Natural killer cell (primary cell): ENCODE results near the gene WNK2. TPM values are rescaled to one million over a fixed set of nuclear protein-coding genes. Genes with fewer than 3 reads are reported as not detected.
"Not testable (repeated sequence)": the region's sequence is repeated elsewhere in the genome, so short reads cannot be mapped to it uniquely, and the experiment has no call there.

Source experiments
- ATAC-seq, 3 donors: fragments of 150-1000 bp in 2 of 3; fragments of 200-7000 bp in 1 of 3; cut with Tn5 transposase; 1 replicate in 1 of 3; 2 replicates in 2 of 3; pipeline ENCODE4 v1.10.0; 2021; ENCODE audit warnings: mild to moderate bottlenecking in 2 of 3, moderate library complexity in 2 of 3
- DNase-seq, 2 donors: peaks; one replicate each; pipeline versions ENCODE4 v3.0.0 to v3.0.0-alpha.2; 2013 to 2021; ENCODE audit warnings: mixed read lengths in 1 of 2
- H3K27ac ChIP-seq: one replicate; pipeline ENCODE4 v1.5.1; 2013; ENCODE audit warnings: mild to moderate bottlenecking, low read length
- H3K27me3 ChIP-seq: one replicate; pipeline ENCODE4 v1.6.1; 2013; ENCODE audit warnings: low read length; ENCODE audit not compliant: control insufficient read depth, insufficient read depth
- H3K36me3 ChIP-seq: one replicate; pipeline ENCODE4 v1.6.1; 2013; ENCODE audit warnings: low read length; ENCODE audit not compliant: control insufficient read depth, insufficient read depth
- H3K4me1 ChIP-seq: one replicate; pipeline ENCODE4 v1.6.1; 2013; ENCODE audit warnings: low read length; ENCODE audit not compliant: control insufficient read depth, insufficient read depth
- H3K4me3 ChIP-seq: one replicate; pipeline ENCODE4 v1.5.1; 2013; ENCODE audit warnings: low read length
- H3K9me3 ChIP-seq: one replicate; pipeline ENCODE4 v1.6.1; 2013; ENCODE audit warnings: low read length; ENCODE audit not compliant: control insufficient read depth, insufficient read depth
- H3K27ac Mint-ChIP-seq, 2 donors: one replicate each; pipeline ENCODE4 v1.8.0; 2022; ENCODE audit warnings: mild to moderate bottlenecking in 2 of 2, mixed read lengths in 2 of 2, moderate library complexity in 1 of 2
- H3K27me3 Mint-ChIP-seq, 2 donors: one replicate each; pipeline ENCODE4 v1.8.0; 2022; ENCODE audit warnings: low read depth in 2 of 2, mixed read lengths in 2 of 2
- H3K36me3 Mint-ChIP-seq: one replicate; pipeline ENCODE4 v1.8.0; 2022; ENCODE audit warnings: mixed read lengths
- H3K4me1 Mint-ChIP-seq, 2 donors: one replicate each; pipeline ENCODE4 v1.8.0; 2022; ENCODE audit warnings: mixed read lengths in 2 of 2
- H3K4me3 Mint-ChIP-seq: one replicate; pipeline ENCODE4 v1.8.0; 2022; ENCODE audit warnings: mild to moderate bottlenecking, moderate library complexity, mixed read lengths
- H3K9me3 Mint-ChIP-seq, 2 donors: one replicate each; pipeline ENCODE4 v1.8.0; 2022; ENCODE audit warnings: mixed read lengths in 2 of 2
- CTCF ChIP-seq: fragments of 200-600 bp; IDR thresholded peaks from one replicate; pipeline ENCODE4 v1.8.0; 2022; ENCODE audit warnings: antibody characterized with exemption
- WGBS: methylation state at CpG from one replicate; pipeline ENCODE4 v1.1.7; 2013; ENCODE audit warnings: missing lambda C conversion rate; ENCODE audit not compliant: insufficient coverage; 5-methylcytosine and 5-hydroxymethylcytosine counted together
- intact Hi-C: fragments of 100-400 bp; cut with micrococcal nuclease; formaldehyde crosslinking; loops from one replicate; pipeline ENCODE4 v1.14.2; 2022
- total RNA-seq, 4 donors: library from RNA; stranded (reverse); fragments of 120-200 nt in 1 of 4; gene quantifications; one replicate each; pipeline versions ENCODE4 v1.2.3 to v1.2.4, GENCODE V29; 2013 to 2022

WNK2 gene
- total RNA-seq, 3 donors from 2014 or later (not counting 1 experiment from before 2014, with no cell fraction given) = 0.25 TPM; not detected in 2

DNA sequence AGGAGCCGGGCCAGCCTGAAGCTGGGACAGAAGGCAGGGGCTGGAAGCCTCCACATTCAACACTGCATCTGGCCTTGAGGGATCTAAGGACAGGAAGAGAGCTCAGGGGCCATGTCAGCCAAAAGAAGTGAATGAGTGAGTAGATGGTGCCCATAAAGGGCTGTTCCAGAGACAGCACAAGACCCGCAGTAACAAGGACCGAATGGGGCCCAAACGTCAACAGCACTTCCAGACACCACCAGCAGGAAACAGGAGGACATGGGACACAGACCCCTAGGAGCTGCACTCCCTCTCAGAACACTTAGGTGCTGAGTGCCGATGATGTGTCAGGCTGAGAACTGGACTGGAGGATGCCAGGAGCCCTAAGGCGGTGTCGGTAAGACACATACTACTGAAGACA is 152.8 kb downstream of the WNK2 start:
- 93% methylated on average over 7 of the region's 7 CpGs for WGBS

GRCh38 chr9:93338196-93338595 is 154.3 kb downstream of the WNK2 start:
- H3K9me3 ChIP-seq = peaks cover 14% of the 10 kb centered on the region
- H3K4me3 Mint-ChIP-seq, H3K27ac ChIP-seq, DNase-seq, H3K27ac Mint-ChIP-seq, H3K27me3 ChIP-seq, intact Hi-C loops, H3K4me1 Mint-ChIP-seq, ATAC-seq, H3K9me3 Mint-ChIP-seq, H3K4me1 ChIP-seq, H3K36me3 ChIP-seq, H3K4me3 ChIP-seq: not testable (repeated sequence)
- Mint-ChIP-seq H3K36me3 (peaks cover 10% of the 10 kb centered on the region), H3K27me3 (peaks cover 20 to 64% of the 10 kb centered on the region in 2 donors)
- 50% methylated on average over 1 of the region's 1 CpG for WGBS

More for the DNA sequence above, 152.8 kb downstream of the WNK2 start:
- Mint-ChIP-seq H3K27me3 (peaks cover 21 to 64% of the 10 kb centered on the region in 2 donors), H3K4me1 (no peaks in the 10 kb centered on the region), H3K9me3 (peaks cover 4% of the 10 kb centered on the region in 2 donors), H3K27ac (no peak overlapping the region), H3K36me3 (peaks cover 10% of the 10 kb centered on the region), H3K4me3 (no peak overlapping the region)
- no peak overlapping the region for H3K27ac ChIP-seq
- no peak overlapping the region for H3K4me3 ChIP-seq
- no peaks in the 10 kb centered on the region for H3K36me3 ChIP-seq
- ATAC-seq (no peak), DNase-seq (no peak)
- peaks cover 14% of the 10 kb centered on the region for H3K9me3 ChIP-seq
- TF ChIP-seq CTCF = no peak
- peaks cover 4% of the 10 kb centered on the region for H3K27me3 ChIP-seq
- H3K4me1 ChIP-seq = no peaks in the 10 kb centered on the region
- intact Hi-C loops = no loop called here

GRCh38 chr9:93340091-93340490 is 156.2 kb downstream of the WNK2 start:
- intact Hi-C loops = no loop called here
- H3K4me3 Mint-ChIP-seq = no peak overlapping the region
- peaks cover 10% of the 10 kb centered on the region for H3K36me3 Mint-ChIP-seq
- no peaks in the 10 kb centered on the region for H3K4me1 Mint-ChIP-seq
- Histone ChIP-seq H3K9me3 (peaks cover 14% of the 10 kb centered on the region), H3K4me3 (no peak overlapping the region), H3K27ac (no peak overlapping the region), H3K27me3 (peaks cover 3% of the 10 kb centered on the region), H3K36me3 (no peaks in the 10 kb centered on the region), H3K4me1 (no peaks in the 10 kb centered on the region)
- no peak overlapping the region for H3K27ac Mint-ChIP-seq
- WGBS = 96% methylated on average over 6 of the region's 6 CpGs
- H3K9me3 Mint-ChIP-seq = peaks cover 4% of the 10 kb centered on the region in 2 donors
- DNase-seq = no peak
- TF ChIP-seq CTCF = no peak
- H3K27me3 Mint-ChIP-seq = peaks cover 32 to 76% of the 10 kb centered on the region in 2 donors
- ATAC-seq = no peak

DNA sequence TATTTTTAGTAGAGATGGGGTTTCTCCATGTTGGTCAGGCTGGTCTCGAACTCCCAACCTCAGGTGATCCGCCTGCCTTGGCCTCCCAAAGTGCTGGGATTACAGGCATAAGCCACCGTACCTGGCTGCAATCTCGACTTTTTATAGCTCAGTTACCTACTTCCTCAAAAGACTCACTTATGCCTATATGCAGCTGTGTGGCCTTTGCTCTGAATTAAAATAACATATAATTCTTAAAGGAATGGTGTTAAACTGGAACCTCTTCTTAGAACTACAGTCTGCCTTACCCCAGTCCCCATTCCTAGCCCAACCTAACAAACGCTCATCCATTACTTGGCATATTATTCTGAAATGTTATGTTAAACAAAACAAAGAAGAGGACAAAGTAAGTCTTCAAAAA is 157.9 kb downstream of the WNK2 start:
- 58% methylated on average over 3 of the region's 5 CpGs for WGBS
- H3K9me3 ChIP-seq = peaks cover 14% of the 10 kb centered on the region
- H3K4me1 Mint-ChIP-seq, H3K27ac Mint-ChIP-seq, H3K36me3 ChIP-seq, ATAC-seq, H3K4me3 ChIP-seq, H3K9me3 Mint-ChIP-seq, H3K4me1 ChIP-seq, H3K4me3 Mint-ChIP-seq, intact Hi-C loops, DNase-seq, H3K27ac ChIP-seq: not testable (repeated sequence)
- Mint-ChIP-seq H3K27me3 (peaks cover 40 to 82% of the 10 kb centered on the region in 2 donors), H3K36me3 (peaks cover 10% of the 10 kb centered on the region)
- H3K27me3 ChIP-seq = peaks cover 15% of the 10 kb centered on the region

- intact Hi-C loops, H3K4me3 ChIP-seq, ATAC-seq, H3K36me3 ChIP-seq, DNase-seq, H3K27ac ChIP-seq, H3K27ac Mint-ChIP-seq, H3K4me3 Mint-ChIP-seq, H3K36me3 Mint-ChIP-seq, H3K4me1 ChIP-seq, H3K9me3 Mint-ChIP-seq, H3K4me1 Mint-ChIP-seq: not testable (repeated sequence)
- 90% methylated on average over 11 of the region's 11 CpGs for WGBS
- peaks cover 42 to 79% of the 10 kb centered on the region in 2 donors for H3K27me3 Mint-ChIP-seq
- Histone ChIP-seq H3K9me3 (peaks cover 14% of the 10 kb centered on the region), H3K27me3 (peaks cover 19% of the 10 kb centered on the region)
Observed at GRCh38 chr9:93342428-93342827, 158.5 kb downstream of the WNK2 start.
